Smooth muscle cell (in vitro differentiated cells): ENCODE results near the gene CHD6. TPM values are rescaled to one million over a fixed set of nuclear protein-coding genes. Genes with fewer than 3 reads are reported as not detected.
A peak's percentile ranks its signal among the peaks of the same experiment; 100 is the strongest.

Source experiments
- DNase-seq: peaks from one replicate; lab custom pipeline; 2025; ENCODE audit not compliant: unreplicated experiment; lab: John Stamatoyannopoulos, UW
- H2AFZ ChIP-seq: fragments of 200-600 bp; sonication (generic); 2 replicates; pipeline ENCODE4 v1.6.0; 2016; ENCODE audit warnings: antibody characterized with exemption, low read depth, mild to moderate bottlenecking
- H3F3A ChIP-seq: fragments of 200-600 bp; sonication (generic); 2 replicates; pipeline ENCODE4 v1.6.0; 2017; ENCODE audit warnings: antibody characterized with exemption, low read depth
- H3K27ac ChIP-seq: fragments of 200-600 bp; sonication (generic); 2 replicates; pipeline ENCODE4 v1.5.1; 2016; ENCODE audit warnings: low read depth, mild to moderate bottlenecking
- H3K27me3 ChIP-seq: fragments of 200-600 bp; sonication (generic); 2 replicates; pipeline ENCODE4 v1.6.1; 2016; ENCODE audit warnings: low read depth, mild to moderate bottlenecking
- H3K36me3 ChIP-seq: fragments of 200-600 bp; sonication (generic); 2 replicates; pipeline ENCODE4 v1.5.1; 2016; ENCODE audit warnings: low read depth
- H3K4me1 ChIP-seq: fragments of 200-600 bp; sonication (generic); 2 replicates; pipeline ENCODE4 v1.5.1; 2016; ENCODE audit warnings: low read depth
- H3K4me2 ChIP-seq: fragments of 200-600 bp; sonication (generic); 2 replicates; pipeline ENCODE4 v1.6.0; 2016; ENCODE audit warnings: mild to moderate bottlenecking
- H3K4me3 ChIP-seq: fragments of 200-600 bp; sonication (generic); 2 replicates; pipeline ENCODE4 v1.5.1; 2016; ENCODE audit warnings: mild to moderate bottlenecking
- H3K79me2 ChIP-seq: fragments of 200-600 bp; sonication (generic); 2 replicates; pipeline ENCODE4 v1.6.0; 2016; ENCODE audit warnings: low read depth, mild to moderate bottlenecking
- H3K9ac ChIP-seq: fragments of 200-600 bp; sonication (generic); 2 replicates; pipeline ENCODE4 v1.6.0; 2016; ENCODE audit warnings: low read depth
- H3K9me3 ChIP-seq: fragments of 200-600 bp; sonication (generic); replicated peaks from 2 replicates; pipeline ENCODE4 v1.5.1; 2016; ENCODE audit warnings: low read depth
- H4K20me1 ChIP-seq: fragments of 200-600 bp; sonication (generic); 2 replicates; pipeline ENCODE4 v1.6.0; 2016; ENCODE audit warnings: low read depth
- CTCF ChIP-seq: fragments of 200-600 bp; sonication (generic); IDR thresholded peaks from 2 replicates; pipeline ENCODE4 v1.5.1; 2017; ENCODE audit warnings: borderline replicate concordance, mild to moderate bottlenecking, antibody characterized with exemption; ENCODE audit not compliant: insufficient read depth, poor library complexity, severe bottlenecking
- WGBS: methylation state at CpG from one replicate; pipeline ENCODE4 v1.1.7; 2016; ENCODE audit warnings: low lambda C conversion rate; 5-methylcytosine and 5-hydroxymethylcytosine counted together
- polyA plus RNA-seq: library from polyadenylated mRNA; unstranded; fragments of >200 nt; fragmentation: Nextera tagmentation; extraction: Ambion mirVana; gene quantifications from 2 replicates; pipeline ENCODE4 v1.2.1, GENCODE V29; 2016
- total RNA-seq: library from RNA; depleted of rRNA; stranded (reverse); fragments of >200 nt; gene quantifications from 2 replicates; pipeline ENCODE4 v1.2.3, GENCODE V29; 2014

CHD6 gene
- total and polyA plus RNA-seq, 2 experiments from 2014 or later = 41.7 to 47.8 TPM

GRCh38 chr20:41609474-41609873 is 8.7 kb downstream of the CHD6 start:
- Histone ChIP-seq H4K20me1 (peaks cover 100% of the 10 kb centered on the region), H3F3A (peaks cover 5% of the 10 kb centered on the region), H3K27ac (no peak overlapping the region), H3K9ac (no peak overlapping the region), H2AFZ (no peak overlapping the region), H3K4me1 (peaks cover 17% of the 10 kb centered on the region), H3K79me2 (peaks cover 100% of the 10 kb centered on the region), H3K36me3 (no peaks in the 10 kb centered on the region), H3K4me3 (no peak overlapping the region), H3K4me2 (no peak overlapping the region), H3K9me3 (no peaks in the 10 kb centered on the region), H3K27me3 (no peaks in the 10 kb centered on the region)
- 83% methylated on average over 3 of the region's 3 CpGs for WGBS
- DNase-seq = no peak
- no peak for TF ChIP-seq CTCF

- Histone ChIP-seq H3K9me3 (no peaks in the 10 kb centered on the region), H3K4me3 (no peak overlapping the region), H3K27ac (no peak overlapping the region), H3K36me3 (no peaks in the 10 kb centered on the region), H3K9ac (no peak overlapping the region), H3K27me3 (no peaks in the 10 kb centered on the region), H2AFZ (no peak overlapping the region), H4K20me1 (peaks cover 100% of the 10 kb centered on the region), H3K4me1 (peaks cover 10% of the 10 kb centered on the region), H3K79me2 (peaks cover 100% of the 10 kb centered on the region), H3K4me2 (no peak overlapping the region), H3F3A (peaks cover 5% of the 10 kb centered on the region)
- WGBS = 94% methylated on average over 2 of the region's 2 CpGs
- TF ChIP-seq CTCF = no peak
- no peak for DNase-seq
Observed at GRCh38 chr20:41608606-41609005, 9.6 kb downstream of the CHD6 start.

GRCh38 chr20:41607791-41608190 is 10.4 kb downstream of the CHD6 start:
- no peaks in the 10 kb centered on the region for H3K27me3 ChIP-seq
- H3K4me3 ChIP-seq = no peak overlapping the region
- no peak for DNase-seq
- 97% methylated on average over 1 of the region's 1 CpG for WGBS
- H4K20me1 ChIP-seq = peaks cover 100% of the 10 kb centered on the region
- no peak for TF ChIP-seq CTCF
- H3K27ac ChIP-seq = no peak overlapping the region
- H3K36me3 ChIP-seq = no peaks in the 10 kb centered on the region
- H3K9ac ChIP-seq = no peak overlapping the region
- no peaks in the 10 kb centered on the region for H3K9me3 ChIP-seq
- peaks cover 8% of the 10 kb centered on the region for H3K4me1 ChIP-seq
- H2AFZ ChIP-seq = no peak overlapping the region
- peaks cover 100% of the 10 kb centered on the region for H3K79me2 ChIP-seq
- H3F3A ChIP-seq = peaks cover 5% of the 10 kb centered on the region
- no peak overlapping the region for H3K4me2 ChIP-seq

GRCh38 chr20:41604002-41604401 is 14.2 kb downstream of the CHD6 start:
- H3K4me2 ChIP-seq = peak overlapping the region; percentile 59
- no peak overlapping the region for H3K27ac ChIP-seq
- peaks cover 5% of the 10 kb centered on the region for H3F3A ChIP-seq
- H3K4me3 ChIP-seq = no peak overlapping the region
- WGBS = 82% methylated on average over 1 of the region's 1 CpG
- H4K20me1 ChIP-seq = peaks cover 100% of the 10 kb centered on the region
- peaks cover 100% of the 10 kb centered on the region for H3K79me2 ChIP-seq
- TF ChIP-seq CTCF = no peak
- peaks cover 8% of the 10 kb centered on the region for H3K4me1 ChIP-seq
- H2AFZ ChIP-seq = no peak overlapping the region
- DNase-seq = no peak
- H3K9me3 ChIP-seq = no peaks in the 10 kb centered on the region
- H3K9ac ChIP-seq = no peak overlapping the region
- no peaks in the 10 kb centered on the region for H3K27me3 ChIP-seq
- H3K36me3 ChIP-seq = no peaks in the 10 kb centered on the region
